ENCODE results near the gene SHC4.

The SHC4 gene

DNA sequence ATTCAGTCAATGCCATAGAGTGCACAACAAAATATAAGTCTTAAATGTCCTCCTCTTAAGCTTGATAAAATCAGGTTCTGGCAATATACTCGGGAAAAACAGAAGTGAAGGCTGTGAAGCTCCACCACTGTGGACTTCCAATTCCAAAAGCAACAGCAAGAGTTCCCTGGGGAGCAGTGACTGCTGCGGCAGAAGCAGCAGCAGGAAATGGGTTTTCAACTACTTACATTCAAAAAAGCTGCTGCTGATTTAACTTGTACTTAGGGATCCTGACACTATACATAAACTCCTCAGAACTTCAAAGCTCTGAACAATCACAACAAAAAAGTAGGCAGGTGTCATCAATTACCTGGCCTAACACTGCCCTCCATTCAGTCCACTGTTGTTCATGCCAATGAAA, 157.6 kb downstream of the SHC4 start:
- peak overlapping the region; percentile 37 for H3K4me3 ChIP-seq (ENCODE audit: low read depth, low read length)
- peak; percentile 80 for DNase-seq (ENCODE audit: low read depth)
- TF ChIP-seq, protein P1, sequence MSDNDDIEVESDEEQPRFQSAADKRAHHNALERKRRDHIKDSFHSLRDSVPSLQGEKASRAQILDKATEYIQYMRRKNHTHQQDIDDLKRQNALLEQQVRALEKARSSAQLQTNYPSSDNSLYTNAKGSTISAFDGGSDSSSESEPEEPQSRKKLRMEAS (IDR thresholded peaks at IDR 0.05; ENCODE audit: low read depth, low read length) = no peak
- TF ChIP-seq POLR2A (IDR thresholded peaks at IDR 0.05; ENCODE audit: extremely low read depth, insufficient read length) (no peak), MYC (IDR thresholded peaks at IDR 0.05; ENCODE audit: low read depth, low read length) (no peak), CTCF (IDR thresholded peaks at IDR 0.05; ENCODE audit: low read depth, low read length) (no peak)

- no peak for DNase-seq (ENCODE audit: low read depth)
- TF ChIP-seq MYC (IDR thresholded peaks at IDR 0.05; ENCODE audit: low read depth, low read length) (no peak), CTCF (IDR thresholded peaks at IDR 0.05; ENCODE audit: low read depth, low read length) (no peak), POLR2A (IDR thresholded peaks at IDR 0.05; ENCODE audit: extremely low read depth, insufficient read length) (no peak)
- TF ChIP-seq, protein P1 (IDR thresholded peaks at IDR 0.05; ENCODE audit: low read depth, low read length) = no peak
- peak overlapping the region; percentile 37 for H3K4me3 ChIP-seq (ENCODE audit: low read depth, low read length)
Measured at GRCh38 chr15:48805591-48805990, 158.1 kb downstream of the SHC4 start.

DNA sequence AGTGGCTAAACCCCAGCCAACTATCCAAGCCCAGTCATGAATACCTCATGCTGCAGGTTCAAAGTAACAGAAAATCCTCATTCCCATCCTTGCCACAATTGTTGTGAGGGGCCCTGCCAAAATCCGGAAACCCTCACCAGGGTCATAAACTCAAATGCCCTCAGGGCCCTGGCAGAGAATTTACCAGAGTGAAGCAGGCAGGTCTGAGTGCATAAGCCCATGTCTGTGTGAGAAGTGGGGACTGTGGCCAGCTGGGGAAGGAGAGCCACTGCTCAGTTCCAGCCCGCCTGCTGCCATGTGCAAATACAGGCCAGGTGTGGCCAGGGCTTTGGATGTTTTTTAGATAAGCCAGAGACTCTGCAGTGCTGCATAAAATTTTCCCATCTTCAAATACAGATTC, 159.8 kb downstream of the SHC4 start:
- TF ChIP-seq CTCF (IDR thresholded peaks at IDR 0.05; ENCODE audit: low read depth, low read length) = no peak
- no peak for TF ChIP-seq POLR2A (IDR thresholded peaks at IDR 0.05; ENCODE audit: extremely low read depth, insufficient read length)
- TF ChIP-seq, protein P1 (IDR thresholded peaks at IDR 0.05; ENCODE audit: low read depth, low read length) = no peak
- no peak for TF ChIP-seq MYC (IDR thresholded peaks at IDR 0.05; ENCODE audit: low read depth, low read length)
- no peak for DNase-seq (ENCODE audit: low read depth)
- no peak overlapping the region for H3K4me3 ChIP-seq (ENCODE audit: low read depth, low read length)

DNA sequence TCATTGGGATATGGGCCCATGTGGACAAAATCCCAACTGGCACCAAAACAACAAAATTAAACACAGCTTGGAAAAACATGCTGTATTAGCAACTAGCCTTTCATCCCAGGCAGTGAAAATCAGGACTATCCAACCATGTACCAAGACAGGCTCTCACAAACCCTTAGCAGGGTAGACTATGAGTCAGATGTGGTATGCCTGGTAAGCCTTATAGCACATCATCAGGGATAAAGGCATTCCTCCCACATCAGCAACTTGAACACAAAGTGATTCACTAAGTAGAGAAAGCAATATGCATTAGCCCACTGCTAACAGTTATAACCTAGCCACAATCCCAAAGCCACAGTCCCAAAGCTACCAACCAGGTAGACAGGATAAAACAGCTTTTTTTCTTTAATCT, 160.9 kb downstream of the SHC4 start:
- TF ChIP-seq MYC (IDR thresholded peaks at IDR 0.05; ENCODE audit: low read depth, low read length) = no peak
- TF ChIP-seq POLR2A (IDR thresholded peaks at IDR 0.05; ENCODE audit: extremely low read depth, insufficient read length) = no peak
- TF ChIP-seq, protein P1 (IDR thresholded peaks at IDR 0.05; ENCODE audit: low read depth, low read length) = no peak
- no peak for TF ChIP-seq CTCF (IDR thresholded peaks at IDR 0.05; ENCODE audit: low read depth, low read length)
- H3K4me3 ChIP-seq (ENCODE audit: low read depth, low read length) = no peak overlapping the region
- DNase-seq (ENCODE audit: low read depth) = peak; percentile 11

- TF ChIP-seq CTCF (IDR thresholded peaks at IDR 0.05; ENCODE audit: low read depth, low read length) (no peak), MYC (IDR thresholded peaks at IDR 0.05; ENCODE audit: low read depth, low read length) (no peak), POLR2A (IDR thresholded peaks at IDR 0.05; ENCODE audit: extremely low read depth, insufficient read length) (no peak)
- TF ChIP-seq, protein P1 (IDR thresholded peaks at IDR 0.05; ENCODE audit: low read depth, low read length) = no peak
- DNase-seq (ENCODE audit: low read depth) = no peak
- H3K4me3 ChIP-seq (ENCODE audit: low read depth, low read length) = no peak overlapping the region
Measured at GRCh38 chr15:48802257-48802656, 161.5 kb downstream of the SHC4 start.
